KOPT-K1 (cell line): ENCODE results near the gene SYTL4.
"Not testable (repeated sequence)": the region's sequence is repeated elsewhere in the genome, so short reads cannot be mapped to it uniquely, and the experiment has no call there.

ENCODE experiments used
- H3K27ac ChIP-seq: fragments of 200-600 bp; sonication (generic); 2 replicates; pipeline ENCODE4 v1.5.1; 2016; ENCODE audit warnings: antibody characterized with exemption, mild to moderate bottlenecking, low read depth, low read length; ENCODE audit not compliant: poor library complexity, severe bottlenecking
- H3K36me3 ChIP-seq: fragments of 200-600 bp; sonication (generic); 2 replicates; pipeline ENCODE4 v1.5.1; 2017; ENCODE audit warnings: antibody characterized with exemption, mild to moderate bottlenecking, low read length, moderate library complexity; ENCODE audit not compliant: insufficient read depth
- H3K9me3 ChIP-seq: fragments of 200-600 bp; sonication (generic); 2 replicates; pipeline ENCODE4 v1.5.1; 2017; ENCODE audit warnings: antibody characterized with exemption, low read length, mild to moderate bottlenecking; ENCODE audit not compliant: insufficient read depth, poor library complexity, severe bottlenecking

Gene SYTL4

DNA sequence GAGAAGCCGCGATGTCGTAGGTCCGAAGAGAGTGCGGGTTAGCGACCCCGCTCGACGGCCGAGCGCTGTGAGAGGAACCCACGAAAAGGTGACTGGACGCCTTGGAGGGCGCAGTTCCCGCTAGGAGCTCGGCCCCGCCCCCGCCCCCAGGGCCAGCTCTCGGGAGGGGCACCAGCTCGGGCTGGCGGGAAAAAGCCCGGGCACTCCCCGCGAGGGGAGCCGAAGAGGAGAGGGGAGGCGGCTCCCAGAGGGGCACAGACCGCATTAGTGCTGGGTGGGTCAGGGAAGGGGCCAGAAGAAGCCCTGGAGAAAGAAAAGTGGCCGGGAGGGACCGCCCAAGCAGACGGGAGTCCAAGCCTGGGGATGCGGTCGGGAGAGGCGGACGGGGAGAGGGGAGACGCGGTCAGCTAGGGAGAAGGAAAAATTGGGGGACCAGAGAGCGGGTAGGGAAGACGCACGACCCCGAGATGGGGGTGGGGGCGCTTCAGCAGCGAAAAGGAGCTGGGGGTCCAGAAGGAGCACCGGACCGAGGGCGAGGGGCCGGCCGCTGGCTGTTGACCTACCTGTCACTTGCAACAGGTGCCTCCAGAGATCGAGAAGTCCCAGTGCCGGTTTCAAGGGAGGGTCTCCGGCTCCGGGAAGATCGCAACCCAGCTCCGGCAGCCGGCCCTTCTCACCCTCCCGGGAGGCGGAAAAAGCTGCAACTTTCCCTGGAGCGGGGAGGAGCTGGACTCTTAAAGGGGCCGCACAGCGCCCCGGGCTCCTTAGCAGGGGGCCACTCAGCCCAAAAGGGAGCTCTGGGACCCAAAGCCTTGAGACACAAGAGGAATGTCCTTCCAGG lies at the start of gene SYTL4:
Gene SYTL4 (minus strand): TSS at position 681 of the 841 bp plus-strand sequence. CDS start 30,084 bp downstream, outside the sequence.
- Histone ChIP-seq H3K36me3 (no peaks in the 10 kb centered on the region), H3K9me3 (no peaks in the 10 kb centered on the region), H3K27ac (no peak within 1 kb of the TSS)

DNA sequence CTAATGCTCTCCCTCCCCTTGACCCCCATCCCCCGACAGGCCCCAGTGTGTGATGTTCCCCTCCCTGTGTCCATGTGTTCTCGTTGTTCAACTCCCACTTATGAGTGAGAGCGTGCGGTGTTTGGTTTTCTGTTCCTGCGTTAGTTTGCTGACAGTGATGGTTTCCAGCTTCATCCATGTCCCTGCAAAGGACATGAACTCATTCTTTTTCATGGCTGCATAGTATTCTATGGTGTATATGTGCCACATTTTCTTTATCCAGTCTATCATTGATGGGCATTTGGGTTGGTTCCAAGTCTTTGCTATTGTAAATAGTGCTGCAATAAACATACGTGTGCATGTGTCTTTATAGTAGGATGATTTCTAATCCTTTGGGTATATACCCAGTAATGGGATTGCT lies 37.5 kb upstream of the SYTL4 start:
- H3K9me3 ChIP-seq, H3K27ac ChIP-seq, H3K36me3 ChIP-seq: not testable (repeated sequence)

- Histone ChIP-seq H3K36me3 (no peaks in the 10 kb centered on the region), H3K27ac (no peak overlapping the region), H3K9me3 (no peaks in the 10 kb centered on the region)
These were observed 36.9 kb upstream of the SYTL4 start for GRCh38 chrX:100768679-100769338.

DNA sequence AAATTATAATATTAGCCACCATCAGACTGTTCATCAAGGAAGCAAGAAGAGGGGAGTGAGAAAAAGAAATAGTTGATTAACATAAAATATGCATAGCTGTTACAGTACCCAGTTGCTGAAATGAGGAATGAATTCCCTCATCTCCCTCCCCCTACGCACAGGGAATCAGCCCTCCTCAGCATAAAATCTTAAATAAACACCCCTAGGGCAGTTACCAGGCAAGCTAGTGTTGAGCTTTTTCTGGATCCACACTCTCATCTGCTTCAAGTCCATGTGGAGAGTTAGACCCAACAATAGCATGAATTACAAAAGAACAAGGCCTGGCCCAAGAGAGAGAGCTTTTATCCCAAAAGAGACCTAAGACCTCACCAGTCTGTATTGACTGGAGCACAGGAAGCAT lies 19.0 kb upstream of the SYTL4 start:
- no peak overlapping the region for H3K27ac ChIP-seq
- H3K36me3 ChIP-seq = no peaks in the 10 kb centered on the region
- H3K9me3 ChIP-seq = no peaks in the 10 kb centered on the region

DNA sequence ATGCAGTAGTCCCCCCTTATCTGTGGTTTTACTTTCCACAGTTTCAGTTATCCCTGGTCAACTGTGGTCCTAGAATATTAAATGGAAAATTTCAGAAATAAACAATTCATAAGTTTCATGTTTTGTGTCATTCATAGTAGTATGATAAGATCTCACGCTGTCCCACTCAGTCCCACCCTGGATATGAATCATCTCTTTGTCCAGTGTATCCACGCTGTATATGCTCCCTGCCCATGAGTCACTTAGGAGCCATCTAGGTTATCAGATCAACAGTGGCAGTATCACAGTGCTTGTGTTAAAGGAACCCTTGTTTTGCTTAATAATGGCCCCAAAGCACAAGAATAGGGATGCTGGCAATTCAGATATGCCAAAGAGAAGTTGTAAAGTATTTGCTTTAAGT lies 16.2 kb upstream of the SYTL4 start:
- H3K36me3 ChIP-seq = no peaks in the 10 kb centered on the region
- no peaks in the 10 kb centered on the region for H3K9me3 ChIP-seq
- no peak overlapping the region for H3K27ac ChIP-seq

GRCh38 chrX:100747703-100748102 lies 15.8 kb upstream of the SYTL4 start:
- no peaks in the 10 kb centered on the region for H3K9me3 ChIP-seq
- no peaks in the 10 kb centered on the region for H3K36me3 ChIP-seq
- no peak overlapping the region for H3K27ac ChIP-seq

DNA sequence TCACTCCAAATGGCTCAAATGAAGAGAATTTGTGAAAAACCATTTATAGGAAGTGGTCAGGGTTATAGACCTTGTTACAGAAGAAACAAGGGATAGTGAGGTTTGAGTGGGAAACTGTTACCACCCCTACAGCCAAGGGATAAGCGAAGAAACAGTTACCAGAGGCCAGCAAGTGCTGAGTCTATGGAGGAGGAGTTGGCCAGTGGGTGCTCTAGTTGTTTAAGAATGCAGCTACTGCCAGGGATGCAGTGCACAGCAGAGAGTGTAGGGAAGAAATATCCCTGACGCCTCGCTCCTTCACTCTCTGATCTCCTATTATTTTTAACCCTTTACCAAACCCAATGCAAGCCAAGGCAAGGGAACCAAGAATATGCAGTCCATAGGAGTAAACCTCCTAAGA lies 15.2 kb upstream of the SYTL4 start:
- H3K9me3 ChIP-seq = no peaks in the 10 kb centered on the region
- H3K36me3 ChIP-seq = no peaks in the 10 kb centered on the region
- no peak overlapping the region for H3K27ac ChIP-seq

DNA sequence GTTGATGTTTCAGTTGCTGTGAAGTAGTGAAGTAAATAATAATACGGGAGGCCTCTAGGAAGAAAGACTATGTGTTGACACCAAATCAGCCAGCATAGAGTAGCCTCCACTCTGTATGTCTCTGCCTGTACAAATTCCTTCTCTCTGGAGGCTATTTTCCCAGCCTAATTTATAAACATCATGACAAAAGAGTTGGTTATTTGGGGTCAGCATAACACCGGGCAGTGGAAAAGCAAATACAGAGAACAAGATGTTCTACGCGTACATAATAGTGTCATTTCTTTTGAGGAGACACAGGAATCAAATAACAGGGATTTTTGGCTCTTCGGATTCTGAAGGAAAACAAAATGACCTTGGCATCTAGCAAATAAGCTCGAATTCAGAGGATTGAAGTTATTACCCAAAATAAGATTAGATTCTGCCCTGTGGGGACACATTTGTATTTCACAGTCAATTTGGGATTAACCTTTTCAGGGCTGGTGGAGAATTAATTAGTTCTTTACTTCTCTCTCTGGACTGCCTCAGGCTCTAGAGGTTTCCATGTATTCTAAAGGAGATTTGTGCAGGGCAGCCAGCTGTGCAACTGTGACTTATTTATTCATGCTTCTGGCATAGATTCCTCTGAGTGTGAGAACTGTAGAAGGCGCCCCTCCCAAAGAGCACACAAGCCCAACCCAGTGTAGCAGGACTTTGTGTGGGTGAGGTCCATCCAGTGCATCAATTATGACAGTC lies 14.1 kb upstream of the SYTL4 start:
- H3K36me3 ChIP-seq = no peaks in the 10 kb centered on the region
- H3K9me3 ChIP-seq = no peaks in the 10 kb centered on the region
- H3K27ac ChIP-seq = no peak overlapping the region

DNA sequence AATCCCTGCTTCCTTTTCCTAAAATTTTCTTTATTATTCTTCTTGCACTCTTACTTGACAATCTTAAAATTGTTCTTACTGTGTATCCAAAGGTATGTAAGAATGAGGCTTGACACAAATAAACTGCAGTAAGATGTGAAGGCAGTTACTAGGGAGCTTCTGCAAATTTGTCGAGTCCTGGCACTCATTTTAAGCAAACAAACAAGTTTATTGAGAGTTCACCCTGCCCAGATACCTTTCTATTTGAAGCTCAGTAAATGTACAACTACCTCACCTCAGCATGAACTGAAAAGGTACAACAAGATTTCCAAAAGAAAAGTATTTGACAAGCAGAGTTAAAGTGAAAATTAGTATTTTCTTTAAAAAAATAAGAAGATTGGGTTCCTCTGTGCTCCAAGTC lies 13.3 kb upstream of the SYTL4 start:
- H3K9me3 ChIP-seq = no peaks in the 10 kb centered on the region
- no peaks in the 10 kb centered on the region for H3K36me3 ChIP-seq
- no peak overlapping the region for H3K27ac ChIP-seq

DNA sequence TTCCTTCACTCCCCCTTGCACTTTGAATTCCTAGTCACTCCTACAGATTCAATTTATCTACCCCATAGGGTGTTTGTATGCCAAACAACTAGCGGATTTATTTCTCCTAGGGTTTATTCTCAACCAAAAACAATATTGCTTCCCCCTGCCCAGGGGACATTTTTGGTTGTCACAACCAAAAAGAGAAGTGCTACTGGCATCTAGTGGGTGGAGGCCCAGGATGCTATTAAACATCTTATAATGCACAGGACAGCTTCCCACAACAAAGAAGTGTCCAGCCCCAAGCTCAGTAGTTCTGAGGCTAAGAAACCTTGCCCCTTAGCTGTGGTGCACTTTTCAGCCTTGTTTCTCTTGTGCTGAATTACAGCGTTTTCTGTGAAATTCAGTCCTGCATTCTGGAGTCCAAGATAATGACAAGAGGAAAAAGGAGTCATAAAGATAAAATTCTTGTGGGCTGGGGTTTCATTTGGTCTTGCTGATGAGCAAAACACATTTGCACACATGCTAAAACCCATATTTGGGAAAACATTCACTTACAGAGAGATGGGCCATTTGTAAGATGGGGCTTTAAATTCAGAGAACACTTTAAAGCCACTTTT lies 11.2 kb upstream of the SYTL4 start:
- no peak overlapping the region for H3K27ac ChIP-seq
- no peaks in the 10 kb centered on the region for H3K9me3 ChIP-seq
- no peaks in the 10 kb centered on the region for H3K36me3 ChIP-seq

DNA sequence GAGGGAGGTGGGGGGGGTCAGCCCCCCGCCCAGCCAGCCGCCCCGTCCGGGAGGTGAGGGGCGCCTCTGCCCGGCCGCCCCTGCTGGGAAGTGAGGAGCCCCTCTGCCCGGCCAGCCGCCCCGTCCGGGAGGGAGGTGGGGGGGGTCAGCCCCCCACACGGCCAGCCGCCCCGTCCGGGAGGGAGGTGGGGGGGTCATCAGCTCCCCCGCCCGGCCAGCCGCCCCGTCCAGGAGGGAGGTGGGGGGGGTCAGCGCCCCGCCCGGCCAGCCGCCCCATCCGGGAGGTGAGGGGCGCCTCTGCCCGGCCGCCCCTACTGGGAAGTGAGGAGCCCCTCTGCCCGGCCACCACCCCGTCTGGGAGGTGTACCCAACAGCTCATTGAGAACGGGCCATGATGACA lies 7.9 kb downstream of the SYTL4 start:
- not testable (repeated sequence) for H3K36me3 ChIP-seq, H3K27ac ChIP-seq, H3K9me3 ChIP-seq

- Histone ChIP-seq H3K27ac (no peak overlapping the region), H3K36me3 (no peaks in the 10 kb centered on the region), H3K9me3 (no peaks in the 10 kb centered on the region)
These were observed 10.6 kb downstream of the SYTL4 start for GRCh38 chrX:100721328-100721727.

- H3K9me3 ChIP-seq = no peaks in the 10 kb centered on the region
- H3K27ac ChIP-seq = no peak overlapping the region
- H3K36me3 ChIP-seq = no peaks in the 10 kb centered on the region
These were observed 11.6 kb downstream of the SYTL4 start for GRCh38 chrX:100720301-100720700.

DNA sequence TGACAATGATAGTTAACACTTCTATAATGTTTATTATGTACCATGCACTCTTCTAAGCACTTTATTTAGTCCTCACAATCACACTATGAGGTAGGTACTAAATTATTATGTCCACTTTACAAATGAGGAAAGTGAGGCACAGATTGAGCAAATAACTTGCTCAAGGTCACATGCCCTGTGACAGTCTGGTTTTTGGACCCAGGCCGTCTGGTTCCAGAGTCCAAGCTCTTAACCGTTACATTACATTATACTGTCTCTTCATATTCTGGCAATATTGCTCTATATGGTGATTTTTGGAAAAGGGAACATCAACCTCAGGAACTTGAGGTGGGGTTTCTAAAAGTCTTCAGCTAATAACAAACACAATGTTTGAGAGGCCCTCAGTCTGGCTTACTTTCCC lies 12.8 kb downstream of the SYTL4 start:
- H3K9me3 ChIP-seq = no peaks in the 10 kb centered on the region
- no peak overlapping the region for H3K27ac ChIP-seq
- no peaks in the 10 kb centered on the region for H3K36me3 ChIP-seq

DNA sequence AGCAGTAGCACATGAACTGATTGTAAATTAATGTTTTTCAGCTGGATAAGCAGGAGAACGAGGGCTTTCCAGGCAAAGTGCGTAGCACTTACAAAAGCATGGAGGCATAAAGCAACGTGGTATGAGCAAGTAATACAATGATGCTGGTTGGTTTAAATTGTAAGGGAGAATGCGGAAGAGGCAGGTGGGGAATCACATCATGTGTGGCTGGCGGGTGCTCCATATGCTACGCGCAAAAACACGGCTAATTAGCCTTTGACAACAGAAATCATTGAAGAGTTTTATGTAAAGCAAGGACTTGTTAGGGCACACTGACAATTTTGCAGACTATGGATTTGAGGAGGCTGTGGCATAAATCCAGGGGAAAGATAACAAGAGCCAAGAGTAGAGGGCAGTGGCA lies 14.6 kb downstream of the SYTL4 start:
- H3K27ac ChIP-seq = no peak overlapping the region
- H3K9me3 ChIP-seq = no peaks in the 10 kb centered on the region
- H3K36me3 ChIP-seq = no peaks in the 10 kb centered on the region
